ENCODE data around the gene PLA2G2C.

- no peak for TF ChIP-seq CTCF (conservative IDR thresholded peaks at IDR 0.05; ENCODE audit: low read depth in 2 of 2)
- TF ChIP-seq STAT1 (IDR thresholded peaks at IDR 0.05; ENCODE audit: unreplicated experiment): no peak
- no peak for TF ChIP-seq CREB1 (CRISPR knock-in tag; IDR thresholded peaks at IDR 0.05; ENCODE audit: low read depth)
- TF ChIP-seq EZH2phosphoT487 (IDR thresholded peaks at IDR 0.05; ENCODE audit: unreplicated experiment): no peak
- TF ChIP-seq POLR2AphosphoS5 (IDR thresholded peaks at IDR 0.05; ENCODE audit: low read depth): no peak
- TF ChIP-seq REST (IDR thresholded peaks at IDR 0.05; ENCODE audit: unreplicated experiment): no peak
- no peak for TF ChIP-seq NANOG (IDR thresholded peaks at IDR 0.05; ENCODE audit: borderline replicate concordance)
- no peak for TF ChIP-seq EZH2 (IDR thresholded peaks at IDR 0.05; ENCODE audit: low read depth, unreplicated experiment)
- no peak for TF ChIP-seq JUNB (IDR thresholded peaks at IDR 0.05; ENCODE audit: unreplicated experiment)
- no peak for TF ChIP-seq ZNF114 (CRISPR knock-in tag; IDR thresholded peaks at IDR 0.05)
- TF ChIP-seq ETS1 (IDR thresholded peaks at IDR 0.05): no peak
Observed at GRCh38 chr1:20228314-20228825, 42.1 kb upstream of the PLA2G2C start.
